A549 (cell line): ENCODE measurements around the gene SSBP2. TPM values are rescaled to one million over a fixed set of nuclear protein-coding genes. Genes with fewer than 3 reads are reported as not detected.

Experiments
- ATAC-seq, 2 experiments: fragments of 200-7000 bp in 1 of 2; fragments of >200 bp in 1 of 2; cut with Nextera tagmentation in 1 of 2; cut with Tn5 transposase in 1 of 2; 3 replicates each; pipeline versions ENCODE4 v1.8.0 to v1.9.1; 2018 to 2020; ENCODE audit warnings: mild to moderate bottlenecking in 1 of 2, moderate library complexity in 1 of 2
- CTCF ChIA-PET: fragments of 300-600 bp; sonication (Branson Sonifier 250); formaldehyde crosslinking; extraction: SDS; loops from one replicate; lab custom pipeline; 2021; ENCODE audit warnings: antibody characterized with exemption, inconsistent platforms; lab: Yijun Ruan, JAX
- POLR2A ChIA-PET: fragments of 350-600 bp; formaldehyde crosslinking; extraction: SDS; loops from one replicate; lab custom pipeline; 2021; ENCODE audit warnings: antibody characterized with exemption, inconsistent platforms; lab: Yijun Ruan, JAX
- DNase-seq, 2 experiments: peaks; one replicate each; pipeline versions ENCODE4 v3.0.0 to v3.0.0-alpha.2; 2011 to 2016; ENCODE audit warnings: low read depth in 1 of 2, low spot score in 1 of 2
- FAIRE-seq: peaks from 2 replicates; lab custom pipeline; 2011; peaks lifted over from hg19 to GRCh38; lab: Jason Lieb, UNC
- H3K27ac ChIP-seq, 2 experiments: fragments of >200 bp; sonication (Bioruptor Twin); formaldehyde crosslinking; 3 replicates each; pipeline ENCODE4 v1.5.1; 2016 to 2017
- H3K4me1 ChIP-seq: fragments of >200 bp; sonication (Bioruptor Twin); formaldehyde crosslinking; 3 replicates; pipeline ENCODE4 v1.6.1; 2016
- H3K4me2 ChIP-seq: fragments of >200 bp; sonication (Bioruptor Twin); formaldehyde crosslinking; 3 replicates; pipeline ENCODE4 v1.6.1; 2016
- H3K4me3 ChIP-seq: fragments of >200 bp; sonication (Bioruptor Twin); formaldehyde crosslinking; 3 replicates; pipeline ENCODE4 v1.5.1; 2016
- H3K9me3 ChIP-seq: fragments of >200 bp; sonication (Bioruptor Twin); formaldehyde crosslinking; 3 replicates; pipeline ENCODE4 v1.6.1; 2016
- CBX8 ChIP-seq: fragments of 200-600 bp; sonication (generic); IDR thresholded peaks from 2 replicates; pipeline ENCODE4 v1.6.1; 2016
- CEBPB ChIP-seq, 2 experiments: fragments of >200 bp in 1 of 2; sonication (Bioruptor Twin) in 1 of 2; formaldehyde crosslinking in 1 of 2; IDR thresholded peaks; 2 replicates each; pipeline ENCODE4 v1.6.1; 2012 to 2016
- CHD4 ChIP-seq: fragments of 200-600 bp; sonication (generic); IDR thresholded peaks from 2 replicates; pipeline ENCODE4 v1.6.1; 2016; ENCODE audit warnings: antibody characterized with exemption, mild to moderate bottlenecking, borderline replicate concordance
- EHMT2 ChIP-seq: fragments of 200-600 bp; sonication (generic); IDR thresholded peaks from 2 replicates; pipeline ENCODE4 v1.6.1; 2016; ENCODE audit warnings: antibody characterized with exemption, low read depth, mild to moderate bottlenecking, moderate library complexity
- GATA3 ChIP-seq: IDR thresholded peaks from 2 replicates; pipeline ENCODE4 v1.6.1; 2012; ENCODE audit warnings: borderline replicate concordance
- HEYL ChIP-seq: fragments of 250-450 bp; sonication (Bioruptor Pico); IDR thresholded peaks from 2 replicates; pipeline ENCODE4 v1.8.0; 2021; ENCODE audit warnings: mild to moderate bottlenecking, moderate library complexity
- HOXB13 ChIP-seq: fragments of 250-450 bp; sonication (Bioruptor Pico); IDR thresholded peaks from 2 replicates; pipeline ENCODE4 v1.5.0; 2020; ENCODE audit warnings: low read depth, mild to moderate bottlenecking, moderate library complexity
- JUN ChIP-seq, 2 experiments: fragments of >200 bp; sonication (Bioruptor Twin); formaldehyde crosslinking; IDR thresholded peaks; 2 replicates in 1 of 2; 3 replicates in 1 of 2; pipeline ENCODE4 v1.6.1; 2016 to 2017
- KDM1A ChIP-seq: fragments of 200-600 bp; sonication (generic); IDR thresholded peaks from 2 replicates; pipeline ENCODE4 v1.6.1; 2016; ENCODE audit warnings: low read depth, mild to moderate bottlenecking
- MAZ ChIP-seq: fragments of 150-350 bp; IDR thresholded peaks from 2 replicates; pipeline ENCODE4 v1.6.1; 2014; ENCODE audit warnings: antibody characterized with exemption, low read depth, low read length, borderline replicate concordance
- POLR2A ChIP-seq: IDR thresholded peaks from 2 replicates; pipeline ENCODE4 v1.6.1; 2012; ENCODE audit warnings: mild to moderate bottlenecking, low read length
- RAD21 ChIP-seq, 2 experiments: fragments of >200 bp in 1 of 2; sonication (Bioruptor Twin) in 1 of 2; formaldehyde crosslinking in 1 of 2; IDR thresholded peaks in 1 of 2; conservative IDR thresholded peaks in 1 of 2; 2 replicates in 1 of 2; 3 replicates in 1 of 2; pipeline ENCODE4 v1.6.1; 2012 to 2018; ENCODE audit warnings: inconsistent platforms in 1 of 2
- RARB ChIP-seq: fragments of 250-450 bp; sonication (Bioruptor Pico); IDR thresholded peaks from 2 replicates; pipeline ENCODE4 v1.8.0; 2021; ENCODE audit warnings: mild to moderate bottlenecking, moderate library complexity
- RCOR1 ChIP-seq: fragments of 150-350 bp; IDR thresholded peaks from 2 replicates; pipeline ENCODE4 v1.6.1; 2014; ENCODE audit warnings: antibody characterized with exemption, low read length, low read depth
- ZC3H11A ChIP-seq: fragments of 450-650 bp; IDR thresholded peaks from 2 replicates; pipeline ENCODE4 v1.6.1; 2014; ENCODE audit warnings: antibody characterized with exemption, mild to moderate bottlenecking
- WGBS: methylation state at CpG from one replicate; pipeline ENCODE4 v1.1.6; 2017; ENCODE audit errors: missing lambda C conversion rate; 5-methylcytosine and 5-hydroxymethylcytosine counted together
- polyA plus RNA-seq, 4 experiments: library from polyadenylated mRNA; depleted of rRNA in 3 of 4; stranded (reverse); fragments of >200 nt; fragmentation: RNase III in 1 of 4; extraction: RNeasy Plus Mini Kit Qiagen cat#74134 plus additional on column Dnase treatment in 1 of 4; gene quantifications; 2 replicates in 3 of 4; 3 replicates in 1 of 4; pipeline ENCODE4 v1.2.3, GENCODE V29; 2011 to 2017
- TF ChIP-seq, protein P1 (sequence below): fragments of >200 bp; sonication (Bioruptor Twin); formaldehyde crosslinking; IDR thresholded peaks from 3 replicates; pipeline ENCODE4 v1.5.1; 2016
- TF ChIP-seq, protein P2 (sequence below): fragments of 250-450 bp; sonication (Bioruptor Pico); IDR thresholded peaks from 2 replicates; pipeline ENCODE4 v1.5.0; 2020; ENCODE audit warnings: low read depth, mild to moderate bottlenecking, moderate library complexity
- TF ChIP-seq, protein P3 (sequence below): IDR thresholded peaks from 2 replicates; pipeline ENCODE4 v1.6.1; 2012; ENCODE audit warnings: low read depth, borderline replicate concordance
- TF ChIP-seq, protein P4 (sequence below): fragments of 200-600 bp; sonication (generic); IDR thresholded peaks from 2 replicates; pipeline ENCODE4 v1.6.1; 2016; ENCODE audit warnings: antibody characterized with exemption, mild to moderate bottlenecking, moderate library complexity

Gene SSBP2
- polyA plus RNA-seq, 2 of the 4 experiments (the other 2 are of a cell fraction), result 4.5 to 14.2 TPM

DNA sequence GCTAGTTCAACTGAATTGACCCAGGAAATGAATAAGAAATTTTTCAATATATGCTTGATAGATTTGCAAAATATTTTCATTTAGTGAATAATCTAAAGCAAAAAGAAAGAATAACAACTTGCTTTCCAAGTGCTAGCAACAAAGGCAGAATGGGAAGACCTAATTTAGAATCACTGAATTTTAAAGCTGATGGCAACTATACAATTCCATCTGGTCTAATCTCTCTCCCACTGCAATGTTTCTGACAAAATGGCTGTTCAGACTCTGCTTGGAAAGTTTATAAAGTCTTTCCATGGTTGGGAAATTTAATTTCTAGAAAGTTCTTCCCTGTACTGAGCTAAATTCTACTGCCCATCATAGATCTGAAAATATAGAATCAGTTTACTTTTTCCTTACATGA lies 281.2 kb downstream of the SSBP2 start:
- Histone ChIP-seq H3K4me3 (no peak overlapping the region), H3K4me1 (no peaks in the 10 kb centered on the region), H3K4me2 (no peak overlapping the region), H3K27ac (no peak overlapping the region), H3K9me3 (no peaks in the 10 kb centered on the region)
- no peak for DNase-seq
- no peak for TF ChIP-seq KDM1A
- no peak for TF ChIP-seq RCOR1
- no peak for TF ChIP-seq CBX8
- TF ChIP-seq MAZ, result no peak
- no peak for TF ChIP-seq JUN (IDR thresholded peaks at IDR 0.05)
- TF ChIP-seq HOXB13 (CRISPR knock-in tag), result no peak
- TF ChIP-seq, protein P1, sequence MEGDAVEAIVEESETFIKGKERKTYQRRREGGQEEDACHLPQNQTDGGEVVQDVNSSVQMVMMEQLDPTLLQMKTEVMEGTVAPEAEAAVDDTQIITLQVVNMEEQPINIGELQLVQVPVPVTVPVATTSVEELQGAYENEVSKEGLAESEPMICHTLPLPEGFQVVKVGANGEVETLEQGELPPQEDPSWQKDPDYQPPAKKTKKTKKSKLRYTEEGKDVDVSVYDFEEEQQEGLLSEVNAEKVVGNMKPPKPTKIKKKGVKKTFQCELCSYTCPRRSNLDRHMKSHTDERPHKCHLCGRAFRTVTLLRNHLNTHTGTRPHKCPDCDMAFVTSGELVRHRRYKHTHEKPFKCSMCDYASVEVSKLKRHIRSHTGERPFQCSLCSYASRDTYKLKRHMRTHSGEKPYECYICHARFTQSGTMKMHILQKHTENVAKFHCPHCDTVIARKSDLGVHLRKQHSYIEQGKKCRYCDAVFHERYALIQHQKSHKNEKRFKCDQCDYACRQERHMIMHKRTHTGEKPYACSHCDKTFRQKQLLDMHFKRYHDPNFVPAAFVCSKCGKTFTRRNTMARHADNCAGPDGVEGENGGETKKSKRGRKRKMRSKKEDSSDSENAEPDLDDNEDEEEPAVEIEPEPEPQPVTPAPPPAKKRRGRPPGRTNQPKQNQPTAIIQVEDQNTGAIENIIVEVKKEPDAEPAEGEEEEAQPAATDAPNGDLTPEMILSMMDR, result no peak
- TF ChIP-seq HEYL (CRISPR knock-in tag), result no peak
- TF ChIP-seq RARB (CRISPR knock-in tag), result no peak
- TF ChIP-seq, protein P2, sequence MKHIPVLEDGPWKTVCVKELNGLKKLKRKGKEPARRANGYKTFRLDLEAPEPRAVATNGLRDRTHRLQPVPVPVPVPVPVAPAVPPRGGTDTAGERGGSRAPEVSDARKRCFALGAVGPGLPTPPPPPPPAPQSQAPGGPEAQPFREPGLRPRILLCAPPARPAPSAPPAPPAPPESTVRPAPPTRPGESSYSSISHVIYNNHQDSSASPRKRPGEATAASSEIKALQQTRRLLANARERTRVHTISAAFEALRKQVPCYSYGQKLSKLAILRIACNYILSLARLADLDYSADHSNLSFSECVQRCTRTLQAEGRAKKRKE (CRISPR knock-in tag), result no peak
- no peak for TF ChIP-seq CHD4
- TF ChIP-seq CEBPB (IDR thresholded peaks at IDR 0.05), result no peak
- TF ChIP-seq RAD21 (conservative IDR thresholded peaks at IDR 0.05 in 1 of 2, IDR thresholded peaks at IDR 0.05 in 1 of 2), result no peak
- TF ChIP-seq POLR2A, result no peak
- TF ChIP-seq EHMT2, result no peak
- no peak for TF ChIP-seq ZC3H11A
- TF ChIP-seq, protein P3, sequence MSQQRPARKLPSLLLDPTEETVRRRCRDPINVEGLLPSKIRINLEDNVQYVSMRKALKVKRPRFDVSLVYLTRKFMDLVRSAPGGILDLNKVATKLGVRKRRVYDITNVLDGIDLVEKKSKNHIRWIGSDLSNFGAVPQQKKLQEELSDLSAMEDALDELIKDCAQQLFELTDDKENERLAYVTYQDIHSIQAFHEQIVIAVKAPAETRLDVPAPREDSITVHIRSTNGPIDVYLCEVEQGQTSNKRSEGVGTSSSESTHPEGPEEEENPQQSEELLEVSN, result no peak
- TF ChIP-seq, protein P4, sequence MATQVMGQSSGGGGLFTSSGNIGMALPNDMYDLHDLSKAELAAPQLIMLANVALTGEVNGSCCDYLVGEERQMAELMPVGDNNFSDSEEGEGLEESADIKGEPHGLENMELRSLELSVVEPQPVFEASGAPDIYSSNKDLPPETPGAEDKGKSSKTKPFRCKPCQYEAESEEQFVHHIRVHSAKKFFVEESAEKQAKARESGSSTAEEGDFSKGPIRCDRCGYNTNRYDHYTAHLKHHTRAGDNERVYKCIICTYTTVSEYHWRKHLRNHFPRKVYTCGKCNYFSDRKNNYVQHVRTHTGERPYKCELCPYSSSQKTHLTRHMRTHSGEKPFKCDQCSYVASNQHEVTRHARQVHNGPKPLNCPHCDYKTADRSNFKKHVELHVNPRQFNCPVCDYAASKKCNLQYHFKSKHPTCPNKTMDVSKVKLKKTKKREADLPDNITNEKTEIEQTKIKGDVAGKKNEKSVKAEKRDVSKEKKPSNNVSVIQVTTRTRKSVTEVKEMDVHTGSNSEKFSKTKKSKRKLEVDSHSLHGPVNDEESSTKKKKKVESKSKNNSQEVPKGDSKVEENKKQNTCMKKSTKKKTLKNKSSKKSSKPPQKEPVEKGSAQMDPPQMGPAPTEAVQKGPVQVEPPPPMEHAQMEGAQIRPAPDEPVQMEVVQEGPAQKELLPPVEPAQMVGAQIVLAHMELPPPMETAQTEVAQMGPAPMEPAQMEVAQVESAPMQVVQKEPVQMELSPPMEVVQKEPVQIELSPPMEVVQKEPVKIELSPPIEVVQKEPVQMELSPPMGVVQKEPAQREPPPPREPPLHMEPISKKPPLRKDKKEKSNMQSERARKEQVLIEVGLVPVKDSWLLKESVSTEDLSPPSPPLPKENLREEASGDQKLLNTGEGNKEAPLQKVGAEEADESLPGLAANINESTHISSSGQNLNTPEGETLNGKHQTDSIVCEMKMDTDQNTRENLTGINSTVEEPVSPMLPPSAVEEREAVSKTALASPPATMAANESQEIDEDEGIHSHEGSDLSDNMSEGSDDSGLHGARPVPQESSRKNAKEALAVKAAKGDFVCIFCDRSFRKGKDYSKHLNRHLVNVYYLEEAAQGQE, result no peak
- ChIA-PET POLR2A (no interaction called here), CTCF (interaction anchor here (0.6 to 0.8 kb wide), 2 partner anchors 45 to 155 kb away, joined by 3 read pairs; no protein-coding TSS in a partner anchor)
- ATAC-seq, result no peak
- FAIRE-seq, result no peak

DNA sequence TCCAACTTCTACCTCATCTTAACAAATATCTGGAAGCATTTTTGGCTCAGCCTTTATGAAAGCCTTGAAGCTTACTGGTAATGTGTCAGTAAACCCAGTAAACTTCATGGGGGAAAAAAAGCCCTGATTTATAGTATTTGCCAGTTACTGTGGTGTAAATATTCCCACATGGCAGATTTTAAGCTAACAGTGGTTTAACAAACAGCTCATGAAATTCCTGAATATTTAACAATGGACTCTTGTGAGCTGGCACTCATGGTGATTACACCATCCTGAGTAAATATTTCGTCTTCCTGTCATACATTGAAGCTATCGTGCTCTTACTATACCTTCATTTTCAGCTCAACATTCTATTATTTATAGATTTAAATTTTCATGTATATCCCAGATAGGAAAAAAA lies 300.0 kb downstream of the SSBP2 start:
- no peak for FAIRE-seq
- CTCF ChIA-PET, result interaction anchor here (0.9 kb wide), 1 partner anchor 25 kb away, joined by 3 read pairs; no protein-coding TSS in a partner anchor
- WGBS, result 1% methylated on average over 2 of the region's 2 CpGs

More for the DNA sequence above, 300.0 kb downstream of the SSBP2 start:
- POLR2A ChIA-PET, result no interaction called here
- Histone ChIP-seq H3K4me3 (no peak overlapping the region), H3K9me3 (no peaks in the 10 kb centered on the region), H3K4me2 (peak overlapping the region; percentile 33), H3K27ac (peak overlapping the region in 1 of 2 experiments; percentile 8; a peak in 1 of 6 replicates), H3K4me1 (peaks cover 10% of the 10 kb centered on the region; the same call in 2 of the 3 replicates)
- ATAC-seq, result peak in 1 of 2 experiments; percentile 73; a peak in 3 of 6 replicates
- DNase-seq, result peak in 1 of 2 experiments; percentile 73
- peak in 1 of 2 experiments; percentile 47; a peak in 2 of 4 replicates for TF ChIP-seq CEBPB (IDR thresholded peaks at IDR 0.05)
- peak; percentile 36; the same call in 1 of the 2 replicates for TF ChIP-seq GATA3
- TF ChIP-seq MAZ, result no peak
